Right lobe of liver (tissue), 4 donors: ENCODE results near the gene UGT2B28.
"Not testable (repeated sequence)": the region's sequence is repeated elsewhere in the genome, so short reads cannot be mapped to it uniquely, and the experiment has no call there.

Source experiments
- POLR2A ChIP-seq: fragments of 450-650 bp; IDR thresholded peaks from one replicate; pipeline ENCODE4 v1.6.1; 2017; ENCODE audit warnings: antibody characterized with exemption, mild to moderate bottlenecking
- TF ChIP-seq, protein P1 (sequence below), 4 donors: fragments of 200-600 bp in 3 of 4; fragments of 450-650 bp in 1 of 4; IDR thresholded peaks; one replicate each; pipeline versions ENCODE4 v1.5.1 to v1.8.0; 2016 to 2022; ENCODE audit warnings: antibody characterized with exemption in 4 of 4, mild to moderate bottlenecking in 2 of 4
- donor health status: DM: no; HTN: no; CAD: no.
- donor health status: DM: no; HTN: no; CAD: no.
- donor health status: DM: no; HTN: yes; CAD: no.

DNA sequence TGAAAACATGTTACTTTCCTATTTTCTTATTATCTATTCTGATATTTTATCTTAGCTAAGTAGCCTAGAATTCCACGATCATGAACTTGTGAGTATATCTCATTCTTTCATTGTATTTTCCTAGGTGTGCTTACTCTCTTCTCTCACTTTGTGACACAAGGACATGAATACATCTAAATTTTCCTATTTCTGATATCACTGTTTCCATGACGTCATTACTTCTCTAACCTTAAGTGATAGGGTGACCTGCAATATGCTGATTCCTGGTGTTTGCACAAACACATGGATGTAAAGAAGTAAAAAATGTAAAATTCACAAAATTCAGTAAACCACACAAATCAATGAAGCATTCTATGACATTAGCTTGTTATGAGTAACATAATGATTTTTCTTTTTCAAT is 29.4 kb upstream of the UGT2B28 start:
- TF ChIP-seq, protein P1, sequence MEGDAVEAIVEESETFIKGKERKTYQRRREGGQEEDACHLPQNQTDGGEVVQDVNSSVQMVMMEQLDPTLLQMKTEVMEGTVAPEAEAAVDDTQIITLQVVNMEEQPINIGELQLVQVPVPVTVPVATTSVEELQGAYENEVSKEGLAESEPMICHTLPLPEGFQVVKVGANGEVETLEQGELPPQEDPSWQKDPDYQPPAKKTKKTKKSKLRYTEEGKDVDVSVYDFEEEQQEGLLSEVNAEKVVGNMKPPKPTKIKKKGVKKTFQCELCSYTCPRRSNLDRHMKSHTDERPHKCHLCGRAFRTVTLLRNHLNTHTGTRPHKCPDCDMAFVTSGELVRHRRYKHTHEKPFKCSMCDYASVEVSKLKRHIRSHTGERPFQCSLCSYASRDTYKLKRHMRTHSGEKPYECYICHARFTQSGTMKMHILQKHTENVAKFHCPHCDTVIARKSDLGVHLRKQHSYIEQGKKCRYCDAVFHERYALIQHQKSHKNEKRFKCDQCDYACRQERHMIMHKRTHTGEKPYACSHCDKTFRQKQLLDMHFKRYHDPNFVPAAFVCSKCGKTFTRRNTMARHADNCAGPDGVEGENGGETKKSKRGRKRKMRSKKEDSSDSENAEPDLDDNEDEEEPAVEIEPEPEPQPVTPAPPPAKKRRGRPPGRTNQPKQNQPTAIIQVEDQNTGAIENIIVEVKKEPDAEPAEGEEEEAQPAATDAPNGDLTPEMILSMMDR (IDR thresholded peaks at IDR 0.05): not testable (repeated sequence)
- not testable (repeated sequence) for TF ChIP-seq POLR2A
